HEK293 (cell line): ENCODE results near the gene HS3ST1.

Experiments
- CTCF ChIA-PET: fragments of 350-600 bp; formaldehyde crosslinking; extraction: SDS; loops from one replicate; lab custom pipeline; 2021; ENCODE audit warnings: antibody characterized with exemption; lab: Yijun Ruan, JAX
- POLR2A ChIA-PET: fragments of 300-600 bp; formaldehyde crosslinking; extraction: SDS; loops from one replicate; lab custom pipeline; 2020; ENCODE audit warnings: antibody characterized with exemption, inconsistent platforms; lab: Yijun Ruan, JAX
- H3K27ac ChIP-seq: fragments of 200-500 bp; sonication (Bioruptor generic); 2 replicates; pipeline ENCODE4 v1.5.1; 2014; ENCODE audit warnings: low read depth, low read length, control low read depth, inconsistent platforms; ENCODE audit errors: extremely low read depth
- H3K36me3 ChIP-seq, 2 experiments: fragments of 200-500 bp in 1 of 2; sonication (Bioruptor generic) in 1 of 2; 1 replicate in 1 of 2; 2 replicates in 1 of 2; pipeline ENCODE4 v1.5.1; 2014 to 2017; ENCODE audit warnings: inconsistent platforms in 2 of 2, low read length in 2 of 2; ENCODE audit not compliant: control insufficient read depth in 2 of 2, insufficient read depth in 1 of 2
- H3K4me1 ChIP-seq: fragments of 200-500 bp; sonication (Bioruptor generic); 2 replicates; pipeline ENCODE4 v1.5.1; 2014; ENCODE audit warnings: mild to moderate bottlenecking, low read length, inconsistent platforms; ENCODE audit not compliant: control insufficient read depth, insufficient read depth
- H3K4me3 ChIP-seq: 2 replicates; pipeline ENCODE4 v1.5.1; 2011; ENCODE audit warnings: low read depth, mild to moderate bottlenecking, control low read depth, low read length, moderate library complexity
- H3K9me3 ChIP-seq: fragments of 200-500 bp; sonication (Bioruptor generic); 2 replicates; pipeline ENCODE4 v1.5.1; 2014; ENCODE audit warnings: low read depth, low read length, inconsistent platforms; ENCODE audit not compliant: control insufficient read depth, insufficient read depth
- GFI1B ChIP-seq: fragments of 450-650 bp; formaldehyde crosslinking; IDR thresholded peaks from 2 replicates; pipeline ENCODE4 v1.5.1; 2016; ENCODE audit warnings: missing biosample characterization, missing genetic modification characterization
- HIC1 ChIP-seq: fragments of 450-650 bp; formaldehyde crosslinking; IDR thresholded peaks from 2 replicates; pipeline ENCODE4 v1.5.1; 2016; ENCODE audit warnings: missing biosample characterization, missing genetic modification characterization
- HOXC10 ChIP-seq: sonication (generic); formaldehyde crosslinking; IDR thresholded peaks from 2 replicates; pipeline ENCODE4 v1.8.1; 2023; ENCODE audit warnings: mild to moderate bottlenecking, missing genetic modification reagents
- IKZF3 ChIP-seq: fragments of 450-650 bp; IDR thresholded peaks from 2 replicates; pipeline ENCODE4 v1.5.0; 2018; ENCODE audit warnings: missing biosample characterization, mild to moderate bottlenecking, missing genetic modification characterization, moderate library complexity
- ZBTB20 ChIP-seq: fragments of 450-650 bp; formaldehyde crosslinking; IDR thresholded peaks from 2 replicates; pipeline ENCODE4 v1.5.1; 2016; ENCODE audit warnings: missing biosample characterization, missing genetic modification characterization
- ZBTB21 ChIP-seq: fragments of 450-650 bp; formaldehyde crosslinking; IDR thresholded peaks from 2 replicates; pipeline ENCODE4 v1.5.1; 2017; ENCODE audit warnings: missing biosample characterization, missing genetic modification characterization
- ZBTB44 ChIP-seq: fragments of 450-650 bp; IDR thresholded peaks from 2 replicates; pipeline ENCODE4 v1.5.1; 2018; ENCODE audit warnings: missing biosample characterization, mild to moderate bottlenecking, missing genetic modification characterization
- ZBTB49 ChIP-seq: fragments of 450-650 bp; formaldehyde crosslinking; IDR thresholded peaks from 2 replicates; pipeline ENCODE4 v1.5.1; 2016; ENCODE audit warnings: missing biosample characterization, missing genetic modification characterization, low read depth
- ZBTB7A ChIP-seq: fragments of 450-650 bp; formaldehyde crosslinking; IDR thresholded peaks from 2 replicates; pipeline ENCODE4 v1.5.1; 2016; ENCODE audit warnings: low read depth, missing biosample characterization, missing genetic modification characterization
- ZBTB8A ChIP-seq: fragments of 450-650 bp; formaldehyde crosslinking; IDR thresholded peaks from 2 replicates; pipeline ENCODE4 v1.5.1; 2016; ENCODE audit warnings: missing biosample characterization, missing genetic modification characterization
- ZNF140 ChIP-seq: fragments of 450-650 bp; formaldehyde crosslinking; IDR thresholded peaks from 2 replicates; pipeline ENCODE4 v1.5.1; 2016; ENCODE audit warnings: missing biosample characterization, missing genetic modification characterization
- ZNF2 ChIP-seq: fragments of 450-650 bp; formaldehyde crosslinking; IDR thresholded peaks from 2 replicates; pipeline ENCODE4 v1.5.1; 2016; ENCODE audit warnings: missing biosample characterization, missing genetic modification characterization
- ZNF280C ChIP-seq: fragments of 450-650 bp; formaldehyde crosslinking; IDR thresholded peaks from 2 replicates; pipeline ENCODE4 v1.5.1; 2016; ENCODE audit warnings: missing biosample characterization, missing genetic modification characterization
- ZNF292 ChIP-seq: fragments of 450-650 bp; formaldehyde crosslinking; IDR thresholded peaks from 2 replicates; pipeline ENCODE4 v1.5.1; 2016; ENCODE audit warnings: low read depth, missing biosample characterization, missing genetic modification characterization, borderline replicate concordance
- ZNF311 ChIP-seq: fragments of 450-650 bp; formaldehyde crosslinking; IDR thresholded peaks from 2 replicates; pipeline ENCODE4 v1.5.1; 2017; ENCODE audit warnings: missing biosample characterization, missing genetic modification characterization, borderline replicate concordance
- ZNF391 ChIP-seq: fragments of 450-650 bp; formaldehyde crosslinking; IDR thresholded peaks from 2 replicates; pipeline ENCODE4 v1.5.1; 2016; ENCODE audit warnings: low read depth, missing biosample characterization, missing genetic modification characterization, borderline replicate concordance
- ZNF501 ChIP-seq: fragments of 450-650 bp; formaldehyde crosslinking; IDR thresholded peaks from 2 replicates; pipeline ENCODE4 v1.5.1; 2016; ENCODE audit warnings: missing biosample characterization, missing genetic modification characterization
- ZNF621 ChIP-seq: fragments of 450-650 bp; formaldehyde crosslinking; IDR thresholded peaks from 2 replicates; pipeline ENCODE4 v1.5.1; 2017; ENCODE audit warnings: missing biosample characterization, missing genetic modification characterization
- ZNF777 ChIP-seq: fragments of 450-650 bp; formaldehyde crosslinking; IDR thresholded peaks from 2 replicates; pipeline ENCODE4 v1.5.1; 2017; ENCODE audit warnings: missing biosample characterization, missing genetic modification characterization, borderline replicate concordance
- TF ChIP-seq, protein P1 (sequence below): fragments of 450-650 bp; formaldehyde crosslinking; IDR thresholded peaks from 2 replicates; pipeline ENCODE4 v1.5.1; 2016; ENCODE audit warnings: missing biosample characterization, missing genetic modification characterization

HS3ST1 gene

GRCh38 chr4:11376571-11376970 lies 52.1 kb downstream of the HS3ST1 start:
- CTCF ChIA-PET, result interaction anchor here (0.6 kb wide), 2 partner anchors 14 to 144 kb away, joined by 5 read pairs; no protein-coding TSS in a partner anchor

More at GRCh38 chr4:11376571-11376970, 52.1 kb downstream of the HS3ST1 start:
- Histone ChIP-seq H3K4me1 (no peaks in the 10 kb centered on the region), H3K27ac (no peak overlapping the region), H3K9me3 (no peaks in the 10 kb centered on the region), H3K36me3 (no peaks in the 10 kb centered on the region), H3K4me3 (no peak overlapping the region)
- POLR2A ChIA-PET, result no interaction called here
- TF ChIP-seq ZNF2 (tag by site-specific recombination) (no peak), IKZF3 (no peak), ZNF292 (tag by site-specific recombination) (no peak), HIC1 (tag by site-specific recombination) (no peak), ZBTB8A (tag by site-specific recombination) (no peak), ZNF777 (tag by site-specific recombination) (no peak), GFI1B (tag by site-specific recombination) (no peak), ZNF501 (tag by site-specific recombination) (no peak), HOXC10 (CRISPR knock-in tag) (no peak), ZNF621 (tag by site-specific recombination) (no peak), ZBTB7A (no peak), ZNF391 (tag by site-specific recombination) (no peak), ZNF140 (tag by site-specific recombination) (no peak), ZBTB44 (tag by site-specific recombination) (no peak), ZNF311 (tag by site-specific recombination) (no peak), ZBTB49 (no peak), ZNF280C (tag by site-specific recombination) (no peak), ZBTB20 (tag by site-specific recombination) (no peak), ZBTB21 (tag by site-specific recombination) (no peak)
- TF ChIP-seq, protein P1, sequence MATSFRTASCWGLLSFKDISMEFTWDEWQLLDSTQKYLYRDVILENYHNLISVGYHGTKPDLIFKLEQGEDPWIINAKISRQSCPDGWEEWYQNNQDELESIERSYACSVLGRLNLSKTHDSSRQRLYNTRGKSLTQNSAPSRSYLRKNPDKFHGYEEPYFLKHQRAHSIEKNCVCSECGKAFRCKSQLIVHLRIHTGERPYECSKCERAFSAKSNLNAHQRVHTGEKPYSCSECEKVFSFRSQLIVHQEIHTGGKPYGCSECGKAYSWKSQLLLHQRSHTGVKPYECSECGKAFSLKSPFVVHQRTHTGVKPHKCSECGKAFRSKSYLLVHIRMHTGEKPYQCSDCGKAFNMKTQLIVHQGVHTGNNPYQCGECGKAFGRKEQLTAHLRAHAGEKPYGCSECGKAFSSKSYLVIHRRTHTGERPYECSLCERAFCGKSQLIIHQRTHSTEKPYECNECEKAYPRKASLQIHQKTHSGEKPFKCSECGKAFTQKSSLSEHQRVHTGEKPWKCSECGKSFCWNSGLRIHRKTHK (tag by site-specific recombination), result no peak
